NOMO-1 treated with dmso at 0.1 percent for 144 hours (cell line): ENCODE measurements around the gene CDC14B.
A peak's percentile ranks its signal among the peaks of the same experiment; 100 is the strongest.

Source experiments
- DNase-seq: peaks from one replicate; lab custom pipeline; 2025; ENCODE audit not compliant: unreplicated experiment; lab: John Stamatoyannopoulos, UW

Gene CDC14B

GRCh38 chr9:96486386-96487028 is 133.1 kb downstream of the CDC14B start:
- no peak for DNase-seq

DNA sequence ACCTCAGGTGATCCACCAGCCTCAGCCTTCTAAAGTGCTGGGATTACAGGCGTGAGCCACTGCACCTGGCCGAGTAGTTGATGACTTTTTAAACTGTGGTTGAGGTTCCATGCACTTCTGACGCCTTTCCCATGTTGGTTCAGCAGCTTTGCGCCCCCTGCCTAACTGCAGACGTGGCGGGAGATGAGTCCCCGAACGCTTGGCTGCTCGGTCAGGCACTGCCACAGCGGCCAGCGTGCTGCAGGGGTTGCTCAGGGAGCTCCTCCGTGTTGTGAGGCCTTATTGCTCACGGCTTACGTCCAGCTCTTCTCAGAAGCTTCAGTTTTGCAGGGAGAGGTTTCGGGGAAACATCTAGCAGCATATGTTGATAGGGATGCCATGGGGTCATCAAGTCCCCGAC is 134.4 kb downstream of the CDC14B start:
- DNase-seq, result no peak

DNA sequence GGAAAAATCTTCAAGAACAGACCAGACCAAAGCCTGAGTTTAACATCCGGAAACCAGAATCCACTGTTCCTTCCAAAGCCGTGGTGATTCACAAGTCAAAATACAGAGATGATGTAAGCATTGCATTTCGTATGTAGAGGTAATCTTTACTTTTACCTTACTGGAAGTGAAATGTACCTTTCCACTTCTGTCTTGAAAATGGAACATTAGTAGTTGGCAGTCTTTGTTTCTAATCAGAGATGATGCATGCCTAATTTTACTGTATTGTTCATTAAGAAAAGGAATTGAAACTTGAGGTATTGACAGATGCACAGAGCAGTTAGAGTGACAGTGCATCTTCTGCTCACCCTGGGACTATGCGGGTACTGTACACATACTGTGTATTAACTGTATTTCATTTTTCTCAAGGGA is 135.1 kb downstream of the CDC14B start:
- peak; percentile 5 for DNase-seq

- no peak for DNase-seq
These were observed 135.8 kb downstream of the CDC14B start for GRCh38 chr9:96483733-96484390.

GRCh38 chr9:96483197-96483596 is 136.4 kb downstream of the CDC14B start:
- no peak for DNase-seq

- DNase-seq, result no peak
These were observed 137.2 kb downstream of the CDC14B start for GRCh38 chr9:96482476-96482875.

DNA sequence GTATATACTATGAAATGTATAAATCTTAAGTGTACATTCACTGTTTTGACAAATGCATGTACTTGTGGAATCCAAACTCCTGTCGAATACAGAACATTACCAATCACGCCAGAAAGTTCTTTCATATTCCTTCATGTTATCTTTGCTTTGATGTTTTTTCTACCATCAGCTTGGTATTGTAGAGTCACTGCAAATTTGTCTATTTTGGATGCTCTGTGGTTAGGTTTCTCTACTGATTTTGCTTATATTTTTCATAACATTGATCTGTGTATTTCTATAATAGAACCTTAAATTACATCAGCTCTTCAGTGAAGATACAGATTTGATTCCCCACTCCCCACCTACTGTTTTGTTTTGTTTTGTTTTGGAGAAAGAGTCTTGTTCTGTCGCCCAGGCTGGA is 138.9 kb downstream of the CDC14B start:
- no peak for DNase-seq

DNA sequence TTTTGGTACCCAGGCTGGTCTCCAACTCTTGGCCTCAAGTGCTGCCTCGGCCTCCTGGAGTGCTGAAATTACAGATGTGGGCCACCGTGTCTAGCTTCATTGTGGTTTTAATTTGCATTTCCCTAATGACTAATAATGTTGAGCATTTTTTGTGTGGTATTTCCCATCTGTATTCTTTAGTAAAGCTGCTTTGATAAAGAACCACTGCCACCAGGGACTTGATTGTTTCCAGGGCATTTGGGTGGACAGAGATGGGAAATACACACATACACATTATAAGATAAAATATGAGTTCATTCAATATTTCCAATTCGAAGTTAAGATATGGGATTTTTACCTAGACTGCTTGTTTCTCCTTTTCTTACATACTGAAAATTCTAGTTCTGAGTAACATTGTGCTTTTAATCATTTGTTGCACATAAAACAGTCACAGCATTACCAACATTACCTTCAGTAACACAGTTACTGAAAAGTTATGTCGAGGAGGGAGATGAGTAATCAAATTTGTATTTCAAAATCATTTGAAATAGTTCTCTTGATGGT is 140.7 kb downstream of the CDC14B start:
- DNase-seq, result no peak

DNA sequence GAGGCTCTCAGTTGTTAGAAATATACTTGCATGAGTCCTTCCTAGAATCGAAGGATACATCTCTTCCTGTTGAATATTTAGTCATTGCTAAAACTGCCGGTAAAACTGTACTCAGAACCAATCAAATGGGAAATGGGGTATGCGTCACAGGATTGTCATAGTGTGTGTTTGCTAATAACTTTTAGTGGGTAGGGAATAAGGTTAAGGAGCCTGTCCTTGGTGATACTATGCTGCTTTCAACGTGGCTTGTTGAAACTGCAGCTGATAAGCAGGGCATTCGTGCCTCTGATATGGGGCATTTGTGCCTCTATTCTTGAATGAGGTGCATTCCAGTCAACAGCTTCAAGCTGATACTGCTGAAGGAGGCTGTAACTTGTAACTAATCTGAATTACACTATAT is 143.1 kb downstream of the CDC14B start:
- no peak for DNase-seq

- DNase-seq, result no peak
These were observed 143.6 kb downstream of the CDC14B start for GRCh38 chr9:96476013-96476412.

DNA sequence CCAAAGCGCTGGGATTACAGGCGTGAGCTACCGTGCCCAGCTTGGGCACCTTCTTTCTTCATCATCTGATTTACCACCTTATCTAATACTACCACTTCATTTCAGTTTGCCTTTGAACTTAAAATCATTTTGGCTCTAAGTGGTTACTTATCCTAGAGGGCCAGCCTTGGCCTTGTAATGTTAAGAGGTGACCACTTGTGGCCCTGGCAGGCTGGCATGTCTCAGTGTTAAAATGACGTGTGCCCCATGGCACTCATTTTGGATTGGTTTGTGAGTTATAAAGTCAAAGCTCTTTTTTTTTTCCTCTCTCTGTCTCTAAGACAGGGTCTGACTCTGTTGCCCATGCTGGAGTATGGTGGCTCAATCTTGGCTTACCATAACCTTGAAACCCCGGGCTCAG is 151.9 kb downstream of the CDC14B start:
- no peak for DNase-seq

DNA sequence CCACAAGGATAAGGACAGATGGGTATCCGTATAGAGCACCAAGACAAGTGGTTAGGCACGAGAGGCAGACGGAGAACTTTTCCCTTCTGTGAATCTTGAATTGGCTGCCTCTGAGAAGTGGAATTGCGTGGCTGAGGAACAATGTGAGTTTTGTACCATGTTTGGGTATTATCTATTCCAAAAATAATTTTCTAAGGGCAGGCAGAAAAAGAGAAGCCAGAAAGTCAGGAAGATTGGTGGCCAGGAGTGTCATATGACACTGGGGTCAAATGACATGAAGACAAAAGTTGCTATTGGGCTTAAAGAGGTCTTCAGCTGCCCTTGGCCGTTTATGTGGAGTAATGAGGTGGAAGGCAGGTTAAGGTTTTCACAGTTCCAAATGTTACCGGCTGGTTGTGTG is 155.2 kb downstream of the CDC14B start:
- DNase-seq, result no peak

GRCh38 chr9:96462541-96462940 is 157.1 kb downstream of the CDC14B start:
- no peak for DNase-seq

GRCh38 chr9:96461336-96461735 is 158.3 kb downstream of the CDC14B start:
- DNase-seq, result no peak

GRCh38 chr9:96460882-96461281 is 158.8 kb downstream of the CDC14B start:
- DNase-seq, result no peak

DNA sequence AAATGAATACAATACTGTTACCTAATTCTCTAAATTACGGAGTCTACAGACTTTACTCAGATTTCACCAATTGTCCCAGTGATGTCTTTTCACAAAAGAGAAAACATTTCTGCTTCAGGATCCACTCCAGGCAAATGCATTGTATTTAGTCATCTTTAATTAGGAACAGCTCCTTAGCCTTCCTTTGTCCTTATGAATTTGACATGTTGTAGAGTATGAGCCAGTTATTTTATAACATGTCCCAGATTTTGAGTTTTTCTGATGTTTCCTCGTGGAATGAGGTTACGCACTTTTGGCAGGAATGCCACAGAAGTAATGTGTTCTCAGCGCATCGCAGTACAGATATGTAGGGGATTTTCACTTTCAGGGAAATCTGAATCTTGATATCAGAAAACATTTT is 159.2 kb downstream of the CDC14B start:
- no peak for DNase-seq

- DNase-seq, result no peak
These were observed 160.2 kb downstream of the CDC14B start for GRCh38 chr9:96459268-96460007.

DNA sequence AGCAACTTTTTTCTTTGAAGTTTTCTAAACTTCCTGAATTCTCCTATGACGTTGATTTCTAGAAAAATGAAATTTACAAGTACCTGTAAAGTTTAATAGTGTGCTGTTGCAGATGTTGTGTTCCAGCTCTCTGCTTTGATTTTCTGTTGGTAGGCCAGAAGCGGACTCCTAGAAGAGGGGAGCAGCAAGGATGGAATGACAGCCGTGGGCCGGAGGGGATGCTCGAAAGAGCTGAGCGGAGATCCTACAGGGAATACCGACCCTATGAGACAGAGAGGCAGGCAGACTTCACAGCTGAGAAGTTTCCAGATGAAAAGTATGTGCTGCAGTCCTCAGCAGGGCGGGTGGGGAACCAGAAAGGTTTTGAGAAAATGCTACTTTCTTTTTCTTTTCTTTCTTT is 161.4 kb downstream of the CDC14B start:
- DNase-seq, result no peak

DNA sequence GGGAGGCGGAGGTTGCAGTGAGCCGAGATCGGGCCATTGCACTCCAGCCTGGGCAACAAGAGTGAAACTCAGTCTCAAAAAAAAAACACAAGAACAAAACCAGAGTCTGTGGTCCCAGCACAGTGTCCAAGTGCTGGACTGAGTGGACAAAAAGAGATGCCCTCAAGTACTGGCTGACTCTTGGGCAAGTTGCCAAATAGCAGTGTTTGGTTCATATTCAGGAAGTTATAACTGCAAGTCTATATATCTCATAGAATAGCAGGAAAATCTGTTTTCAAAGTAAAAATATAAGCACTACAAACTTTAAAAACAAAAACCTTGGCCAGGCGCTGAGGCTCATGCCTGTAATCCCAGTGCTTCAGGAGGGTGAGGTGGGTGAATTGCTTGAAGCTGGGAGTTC is 162.4 kb downstream of the CDC14B start:
- DNase-seq, result no peak

- no peak for DNase-seq
These were observed 166.0 kb downstream of the CDC14B start for GRCh38 chr9:96453625-96454024.

DNA sequence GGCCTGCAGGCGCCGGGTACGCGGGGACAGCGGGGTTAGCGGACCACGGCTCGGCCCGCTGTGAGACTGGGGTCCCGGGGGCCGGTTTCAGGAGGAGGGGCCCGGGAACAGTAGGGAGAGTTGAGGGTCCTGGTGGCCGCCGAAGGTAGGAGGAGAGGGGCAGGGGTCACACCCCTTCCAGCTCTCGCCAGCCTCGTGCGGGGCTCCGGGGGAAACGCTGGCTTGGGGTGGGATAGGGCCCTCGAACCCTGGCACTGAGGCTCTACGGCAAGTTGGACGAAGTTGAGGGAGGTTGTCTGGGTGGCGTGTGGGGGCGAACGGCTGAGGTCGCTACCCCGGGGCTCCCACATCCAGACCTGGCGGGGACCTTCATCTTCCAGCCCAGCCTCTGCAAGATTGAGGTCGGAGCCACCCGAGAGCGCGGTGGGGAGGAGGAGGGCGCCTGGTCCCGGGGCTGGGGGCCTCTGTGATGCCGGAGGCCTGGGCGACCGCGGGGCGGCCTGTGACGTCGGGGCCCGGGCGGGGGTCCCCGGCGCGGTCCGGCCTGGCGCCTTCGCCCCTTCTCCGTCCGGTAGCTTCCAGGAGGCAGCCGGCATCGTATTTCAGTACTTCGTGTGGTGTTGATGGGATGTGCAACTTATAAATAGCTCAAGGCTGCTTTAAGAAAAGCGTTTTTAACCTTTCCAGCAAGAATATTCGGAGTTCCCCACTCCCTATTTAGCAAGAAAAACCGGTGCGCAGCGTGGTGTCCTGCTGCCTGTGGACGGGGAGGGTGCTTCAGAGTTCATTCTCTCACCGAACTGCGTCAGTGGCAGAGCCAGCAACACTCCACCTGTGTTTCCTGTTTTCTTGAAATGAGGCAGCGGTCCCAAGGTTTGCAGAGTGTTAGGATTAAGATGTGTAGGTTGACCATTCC is 168.8 kb downstream of the CDC14B start:
- no peak for DNase-seq
